Activated T-cell treated with anti-CD3 and anti-CD28 coated beads, Interleukin-2, amount 50 U/mL, for 4 hours (primary cell): ENCODE results near the gene OR13C3. TPM values are rescaled to one million over a fixed set of nuclear protein-coding genes. Genes with fewer than 3 reads are reported as not detected.

ENCODE experiments used
- ATAC-seq, 2 donors: fragments of 200-7000 bp; cut with Tn5 transposase; one replicate each; pipeline ENCODE4 v1.10.0; 2021
- DNase-seq: peaks from one replicate; pipeline ENCODE4 v3.0.0-alpha.2; 2020
- H3K27me3 Mint-ChIP-seq: one replicate; pipeline ENCODE4 v1.8.0; 2021; ENCODE audit warnings: low read depth, mixed read lengths
- H3K36me3 Mint-ChIP-seq: one replicate; pipeline ENCODE4 v1.8.0; 2022; ENCODE audit warnings: mixed read lengths; ENCODE audit not compliant: insufficient read depth
- H3K4me1 Mint-ChIP-seq: one replicate; pipeline ENCODE4 v1.8.0; 2021; ENCODE audit warnings: low read depth, mixed read lengths
- H3K4me3 Mint-ChIP-seq: one replicate; pipeline ENCODE4 v1.8.0; 2021; ENCODE audit warnings: mild to moderate bottlenecking, moderate library complexity, mixed read lengths
- H3K9me3 Mint-ChIP-seq: one replicate; pipeline ENCODE4 v1.8.0; 2021; ENCODE audit warnings: mixed read lengths
- total RNA-seq, 3 donors: library from RNA; stranded (reverse); gene quantifications; one replicate each; pipeline ENCODE4 v1.2.1, GENCODE V29; 2021

Gene OR13C3
- total RNA-seq, 3 donors from 2014 or later, result not detected

GRCh38 chr9:104506565-104506964, 30.1 kb downstream of the OR13C3 start:
- Mint-ChIP-seq H3K36me3 (no peaks in the 10 kb centered on the region), H3K9me3 (no peaks in the 10 kb centered on the region), H3K4me3 (no peak overlapping the region), H3K4me1 (no peaks in the 10 kb centered on the region), H3K27me3 (no peaks in the 10 kb centered on the region)
- ATAC-seq, result no peak
- no peak for DNase-seq

- ATAC-seq (no peak), DNase-seq (no peak)
- Mint-ChIP-seq H3K4me3 (no peak within 1 kb of the TSS), H3K4me1 (no peaks in the 10 kb centered on the region), H3K36me3 (no peaks in the 10 kb centered on the region), H3K27me3 (no peaks in the 10 kb centered on the region), H3K9me3 (no peaks in the 10 kb centered on the region)
Measured at GRCh38 chr9:104503963-104504362, 32.7 kb downstream of the OR13C3 start, which contains the start of gene OR13F1. Gene OR13F1, plus strand, starts transcription at chr9:104504263. Its CDS starts 0 bp downstream, at chr9:104504263.

GRCh38 chr9:104503440-104503839, 33.2 kb downstream of the OR13C3 start:
- ATAC-seq (no peak), DNase-seq (no peak)
- Mint-ChIP-seq H3K36me3 (no peaks in the 10 kb centered on the region), H3K27me3 (no peaks in the 10 kb centered on the region), H3K4me1 (no peaks in the 10 kb centered on the region), H3K9me3 (no peaks in the 10 kb centered on the region), H3K4me3 (no peak overlapping the region)

GRCh38 chr9:104494808-104495207, 41.8 kb downstream of the OR13C3 start:
- no peak overlapping the region for H3K4me3 Mint-ChIP-seq
- H3K36me3 Mint-ChIP-seq, result no peaks in the 10 kb centered on the region
- DNase-seq, result no peak
- no peaks in the 10 kb centered on the region for H3K4me1 Mint-ChIP-seq
- peaks cover 4% of the 10 kb centered on the region for H3K9me3 Mint-ChIP-seq
- H3K27me3 Mint-ChIP-seq, result no peaks in the 10 kb centered on the region
- ATAC-seq, result no peak

Other genes with a start within 250 kb of the OR13C3 start
- not detected for gene OR13F1, start 32.6 kb downstream of the OR13C3 start, total RNA-seq
- gene OR13C4, start 9.6 kb downstream of the OR13C3 start, total RNA-seq, result not detected
- gene OR13C8, start 32.3 kb upstream of the OR13C3 start, total RNA-seq, result not detected
- not detected for gene OR13C5, start 62.6 kb upstream of the OR13C3 start, total RNA-seq
- gene OR13C2, start 68.8 kb upstream of the OR13C3 start, total RNA-seq, result not detected
- not detected for gene OR13C9, start 81.3 kb upstream of the OR13C3 start, total RNA-seq
- not detected for gene OR13D1, start 157.7 kb upstream of the OR13C3 start, total RNA-seq
- gene NIPSNAP3A, start 210.8 kb upstream of the OR13C3 start, total RNA-seq, result 1 to 10 TPM; 3.4 to 4.1 (median 3.7) TPM
- under 1 TPM in 2 of 3 donors, not detected in 1; 0.14 to 0.63 TPM for gene NIPSNAP3B, start 227.3 kb upstream of the OR13C3 start, total RNA-seq